LNCaP clone FGC (cell line): Measurements from ENCODE around the gene TM2D3.
"Not testable (repeated sequence)": the region's sequence is repeated elsewhere in the genome, so short reads cannot be mapped to it uniquely, and the experiment has no call there.

Experiments used
- DNase-seq: peaks from one replicate; pipeline ENCODE4 v3.0.0-alpha.2; 2011; ENCODE audit warnings: low read depth
- H3K4me3 ChIP-seq: 2 replicates; pipeline ENCODE4 v1.5.1; 2011; ENCODE audit warnings: mild to moderate bottlenecking, low read depth, low read length, control low read depth
- TF ChIP-seq, protein P1 (sequence below): IDR thresholded peaks from 2 replicates; pipeline ENCODE4 v1.5.1; 2012; ENCODE audit warnings: mild to moderate bottlenecking; ENCODE audit not compliant: control insufficient read depth, insufficient read depth; ENCODE audit errors: extremely low read depth

Gene TM2D3

DNA sequence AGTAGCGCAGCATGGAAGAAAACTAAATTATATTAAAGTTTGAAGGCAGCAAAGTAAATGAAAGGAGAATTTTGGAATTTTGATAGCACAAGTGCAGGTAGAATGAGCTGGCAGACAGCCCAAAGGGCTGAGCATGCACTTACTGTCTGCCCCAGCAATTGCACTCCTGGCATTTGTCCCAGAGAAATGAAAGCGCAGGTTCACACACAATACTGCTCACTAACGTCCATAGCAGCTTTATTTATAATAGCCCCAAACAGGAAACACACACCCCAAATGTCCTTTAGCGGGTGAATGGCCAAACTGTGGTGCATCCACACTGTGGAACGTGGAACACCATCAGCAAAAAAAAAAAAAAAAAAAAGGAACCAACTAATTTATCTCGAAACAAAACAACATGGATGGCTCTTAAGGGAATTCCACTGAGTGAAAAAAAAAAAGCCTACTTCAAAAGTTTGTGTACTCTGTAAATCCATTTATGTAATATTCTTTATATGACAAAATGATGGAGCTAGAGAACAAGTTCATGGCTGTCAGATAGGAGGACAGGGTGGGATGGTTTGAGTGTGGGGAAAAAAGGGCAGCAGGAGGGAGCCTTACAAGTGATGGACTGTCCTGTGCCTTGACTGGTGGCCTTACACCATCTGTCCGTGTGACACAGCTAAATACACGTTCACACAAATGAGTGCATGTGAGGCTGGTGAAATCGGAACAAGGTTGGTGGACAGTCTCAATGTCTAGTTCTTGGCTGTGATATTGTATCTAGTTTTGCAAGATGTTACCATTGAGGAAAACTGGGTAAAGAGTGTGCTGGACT is 6.0 kb upstream of the TM2D3 start:
- H3K4me3 ChIP-seq: no peak overlapping the region
- TF ChIP-seq, protein P1, sequence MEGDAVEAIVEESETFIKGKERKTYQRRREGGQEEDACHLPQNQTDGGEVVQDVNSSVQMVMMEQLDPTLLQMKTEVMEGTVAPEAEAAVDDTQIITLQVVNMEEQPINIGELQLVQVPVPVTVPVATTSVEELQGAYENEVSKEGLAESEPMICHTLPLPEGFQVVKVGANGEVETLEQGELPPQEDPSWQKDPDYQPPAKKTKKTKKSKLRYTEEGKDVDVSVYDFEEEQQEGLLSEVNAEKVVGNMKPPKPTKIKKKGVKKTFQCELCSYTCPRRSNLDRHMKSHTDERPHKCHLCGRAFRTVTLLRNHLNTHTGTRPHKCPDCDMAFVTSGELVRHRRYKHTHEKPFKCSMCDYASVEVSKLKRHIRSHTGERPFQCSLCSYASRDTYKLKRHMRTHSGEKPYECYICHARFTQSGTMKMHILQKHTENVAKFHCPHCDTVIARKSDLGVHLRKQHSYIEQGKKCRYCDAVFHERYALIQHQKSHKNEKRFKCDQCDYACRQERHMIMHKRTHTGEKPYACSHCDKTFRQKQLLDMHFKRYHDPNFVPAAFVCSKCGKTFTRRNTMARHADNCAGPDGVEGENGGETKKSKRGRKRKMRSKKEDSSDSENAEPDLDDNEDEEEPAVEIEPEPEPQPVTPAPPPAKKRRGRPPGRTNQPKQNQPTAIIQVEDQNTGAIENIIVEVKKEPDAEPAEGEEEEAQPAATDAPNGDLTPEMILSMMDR: no peak
- DNase-seq: no peak

DNA sequence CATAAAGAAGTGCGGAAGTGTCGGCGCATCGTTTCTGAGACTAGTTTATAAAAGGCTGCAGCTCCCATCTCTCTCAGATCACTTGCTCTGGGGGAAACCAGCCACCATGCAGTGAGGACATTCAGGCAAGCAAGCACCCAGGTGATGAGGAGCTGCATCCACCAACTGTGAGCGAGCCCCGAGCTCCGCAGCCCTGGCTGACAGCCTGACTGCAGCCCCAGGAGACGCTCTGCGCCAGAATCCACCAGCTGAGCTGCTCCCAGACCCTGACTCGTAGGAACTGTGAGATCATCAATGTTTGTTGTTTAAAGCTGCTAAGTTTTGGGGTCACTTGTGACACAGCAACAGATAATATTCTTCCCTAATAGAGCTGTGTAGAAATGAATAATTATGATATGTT is 5.0 kb upstream of the TM2D3 start:
- TF ChIP-seq, protein P1: no peak

DNA sequence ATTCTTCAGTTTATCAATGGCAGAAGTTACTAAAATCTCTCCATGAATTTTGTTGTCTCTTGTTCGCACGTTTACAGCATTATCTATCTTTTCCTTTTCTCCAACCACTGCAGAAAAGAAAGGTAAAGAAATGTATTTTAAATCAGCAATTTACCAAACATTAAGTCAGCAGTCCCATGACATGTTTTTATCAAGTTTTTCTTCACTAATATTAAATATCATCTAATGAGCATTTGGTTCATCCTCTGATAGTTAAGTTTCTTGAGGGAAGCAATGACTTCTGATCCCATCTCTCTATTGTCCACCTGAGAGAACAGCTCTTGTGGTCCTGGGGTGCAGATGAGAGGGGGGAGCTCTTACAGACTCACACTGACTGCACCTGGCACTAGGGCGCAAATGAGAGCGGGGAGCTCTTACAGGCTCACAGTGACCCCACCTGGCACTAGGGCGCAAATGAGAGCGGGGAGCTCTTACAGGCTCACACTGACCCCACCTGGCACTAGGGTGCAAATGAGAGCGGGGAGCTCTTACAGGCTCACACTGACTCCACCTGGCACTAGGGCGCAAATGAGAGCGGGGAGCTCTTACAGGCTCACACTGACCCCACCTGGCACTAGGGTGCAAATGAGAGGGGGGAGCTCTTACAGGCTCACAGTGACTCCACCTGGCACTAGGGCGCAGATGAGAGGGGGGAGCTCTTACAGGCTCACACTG is 2.6 kb upstream of the TM2D3 start:
- H3K4me3 ChIP-seq, DNase-seq: not testable (repeated sequence)

More for the DNA sequence above, 5.0 kb upstream of the TM2D3 start:
- H3K4me3 ChIP-seq: no peak overlapping the region
- DNase-seq: no peak

DNA sequence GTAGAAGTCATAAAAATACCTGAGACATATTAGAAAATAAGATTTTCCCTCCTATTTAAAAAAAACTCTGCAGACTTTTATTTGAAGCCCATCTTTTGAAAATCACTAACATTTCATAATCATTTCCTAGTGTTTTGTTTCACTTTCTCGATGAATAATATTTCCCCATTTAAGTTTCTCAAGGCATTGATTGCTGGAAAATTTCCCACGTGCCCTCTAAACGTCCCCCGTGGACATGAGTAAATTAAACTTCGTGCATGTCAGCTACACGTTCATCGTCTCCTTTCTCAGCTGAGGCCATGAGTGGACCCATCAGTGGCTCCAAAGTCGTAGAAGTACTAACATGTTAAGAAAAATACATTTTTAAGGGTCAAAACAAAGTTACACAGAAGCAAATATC is 2.0 kb upstream of the TM2D3 start:
- TF ChIP-seq, protein P1: no peak
- DNase-seq: no peak
- H3K4me3 ChIP-seq: no peak overlapping the region

DNA sequence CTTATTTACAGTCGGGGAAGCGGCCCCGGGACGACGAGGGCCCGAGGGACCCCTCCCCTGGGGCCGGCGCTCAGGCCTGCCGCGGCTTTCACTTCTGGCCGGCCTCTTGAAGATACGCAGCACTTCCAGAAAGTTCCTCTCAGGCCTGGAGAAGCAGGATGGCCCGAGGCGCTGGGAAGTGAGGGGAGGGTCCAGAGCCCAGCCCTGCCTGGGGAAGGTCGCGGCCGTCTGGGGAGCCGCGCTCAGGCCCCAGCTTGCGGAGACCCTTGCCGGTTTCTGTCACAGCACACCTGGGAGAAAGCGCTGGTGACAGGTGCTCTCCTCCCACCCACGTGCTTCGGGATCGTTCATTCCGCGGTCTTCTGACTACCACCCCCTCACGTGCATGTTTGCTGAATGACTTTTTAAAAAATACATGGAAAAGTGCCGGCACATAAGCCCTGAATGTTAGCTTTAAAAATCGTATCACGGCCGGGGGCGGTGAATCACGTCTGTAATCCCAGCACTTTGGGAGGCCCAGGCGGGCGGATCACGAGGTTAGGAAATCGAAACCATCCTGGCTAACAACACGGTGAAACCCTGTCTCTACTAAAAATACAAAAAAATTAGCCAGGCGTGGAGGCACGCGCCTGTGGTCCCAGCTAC is 727 bp upstream of the TM2D3 start:
- H3K4me3 ChIP-seq: peak overlapping the region; percentile 76
- TF ChIP-seq, protein P1: no peak
- no peak for DNase-seq

DNA sequence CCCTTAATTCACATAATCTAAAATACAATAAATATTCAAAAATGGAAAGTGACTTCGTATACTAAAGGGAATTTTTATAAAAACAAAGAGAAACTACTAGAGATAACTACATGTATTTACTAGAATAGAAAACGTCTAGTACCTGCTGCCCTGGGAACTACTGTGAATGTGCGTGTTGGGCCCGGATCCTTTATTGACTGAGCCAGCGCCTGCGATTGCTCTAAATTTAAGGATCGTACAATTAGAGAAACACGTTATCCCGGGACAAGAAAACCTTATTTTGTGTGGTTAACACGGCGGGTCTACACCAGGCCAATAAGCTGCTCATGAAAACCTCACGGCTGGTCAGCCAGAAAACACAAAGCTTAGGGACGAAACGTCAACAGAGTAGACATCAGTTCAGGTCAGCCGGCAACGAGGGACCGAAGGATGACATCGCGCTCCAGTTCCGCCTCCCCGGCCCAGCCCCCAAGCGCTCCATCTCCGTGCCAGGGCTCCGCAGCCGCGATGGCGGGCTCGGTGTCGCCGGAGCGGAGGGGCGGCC is 555 bp downstream of the TM2D3 start:
- H3K4me3 ChIP-seq: peak overlapping the region; percentile 76

More for the DNA sequence above, 555 bp downstream of the TM2D3 start:
- no peak for DNase-seq
- TF ChIP-seq, protein P1: no peak
